Naive thymus-derived CD4-positive, alpha-beta T cell (primary cell): ENCODE measurements around the gene CNTF. TPM values are rescaled to one million over a fixed set of nuclear protein-coding genes. Genes with fewer than 3 reads are reported as not detected.

Experiments used
- ATAC-seq: fragments of 150-1000 bp; cut with Tn5 transposase; 2 replicates; pipeline ENCODE4 v1.10.0; 2021; ENCODE audit warnings: mild to moderate bottlenecking, moderate library complexity
- CTCF ChIA-PET: fragments of 350-600 bp; sonication (Branson Sonifier 250); formaldehyde crosslinking; loops from one replicate; lab custom pipeline; 2021; ENCODE audit warnings: antibody characterized with exemption; lab: Charles Lee
- POLR2A ChIA-PET: fragments of 350-600 bp; sonication (Branson Sonifier 250); formaldehyde crosslinking; loops from one replicate; lab custom pipeline; 2021; ENCODE audit warnings: antibody characterized with exemption, inconsistent platforms; lab: Charles Lee
- DNase-seq, 9 donors: peaks; one replicate each; pipeline versions ENCODE4 v3.0.0 to v3.0.0-alpha.2; 2020 to 2022; ENCODE audit warnings: mixed read lengths in 1 of 9
- H3K27ac ChIP-seq: one replicate; pipeline ENCODE4 v1.7.0; 2013; ENCODE audit warnings: mild to moderate bottlenecking, low read depth, low read length, moderate library complexity
- H3K27me3 ChIP-seq, 2 donors: one replicate each; pipeline ENCODE4 v1.7.0; 2013; ENCODE audit warnings: low read length in 2 of 2, mild to moderate bottlenecking in 2 of 2, moderate library complexity in 2 of 2; ENCODE audit not compliant: control insufficient read depth in 2 of 2, insufficient read depth in 2 of 2
- H3K36me3 ChIP-seq, 3 experiments: 1 replicate in 2 of 3; 2 replicates in 1 of 3; pipeline ENCODE4 v1.7.0; 2013; ENCODE audit warnings: low read length in 3 of 3, mild to moderate bottlenecking in 3 of 3, moderate library complexity in 1 of 3; ENCODE audit not compliant: insufficient read depth in 3 of 3, control insufficient read depth in 2 of 3
- H3K4me1 ChIP-seq, 2 donors: one replicate each; pipeline ENCODE4 v1.7.0; 2013; ENCODE audit warnings: low read length in 2 of 2, mild to moderate bottlenecking in 2 of 2, moderate library complexity in 1 of 2; ENCODE audit not compliant: control insufficient read depth in 2 of 2, insufficient read depth in 2 of 2
- H3K4me3 ChIP-seq: 2 replicates; pipeline ENCODE4 v1.7.0; 2013; ENCODE audit warnings: mild to moderate bottlenecking, low read length
- H3K9me3 ChIP-seq, 3 experiments: 1 replicate in 2 of 3; 2 replicates in 1 of 3; pipeline ENCODE4 v1.7.0; 2013; ENCODE audit warnings: low read length in 3 of 3; ENCODE audit not compliant: control insufficient read depth in 2 of 3
- H3K27ac Mint-ChIP-seq, 9 donors: one replicate each; pipeline ENCODE4 v1.8.0; 2020 to 2022; ENCODE audit warnings: mixed read lengths in 9 of 9, mild to moderate bottlenecking in 8 of 9, moderate library complexity in 5 of 9, inconsistent platforms in 2 of 9
- H3K27me3 Mint-ChIP-seq, 5 donors: one replicate each; pipeline ENCODE4 v1.8.0; 2021 to 2022; ENCODE audit warnings: mixed read lengths in 5 of 5, mild to moderate bottlenecking in 1 of 5
- H3K36me3 Mint-ChIP-seq, 5 donors: one replicate each; pipeline ENCODE4 v1.8.0; 2020 to 2022; ENCODE audit warnings: mixed read lengths in 5 of 5, mild to moderate bottlenecking in 3 of 5, inconsistent platforms in 1 of 5
- H3K4me1 Mint-ChIP-seq, 7 donors: one replicate each; pipeline ENCODE4 v1.8.0; 2020 to 2022; ENCODE audit warnings: mixed read lengths in 7 of 7, mild to moderate bottlenecking in 3 of 7, inconsistent platforms in 1 of 7
- H3K4me3 Mint-ChIP-seq, 10 donors: one replicate each; pipeline ENCODE4 v1.8.0; 2020 to 2022; ENCODE audit warnings: mild to moderate bottlenecking in 10 of 10, mixed read lengths in 10 of 10, moderate library complexity in 6 of 10, inconsistent platforms in 2 of 10
- H3K9me3 Mint-ChIP-seq, 11 donors: one replicate each; pipeline ENCODE4 v1.8.0; 2020 to 2022; ENCODE audit warnings: mixed read lengths in 11 of 11, mild to moderate bottlenecking in 4 of 11, inconsistent platforms in 1 of 11, moderate library complexity in 1 of 11
- intact Hi-C, 2 donors: fragments of 100-400 bp; cut with micrococcal nuclease; formaldehyde crosslinking; loops; one replicate each; pipeline ENCODE4 v1.15.1; 2023
- polyA plus RNA-seq, 2 donors: library from polyadenylated mRNA; unstranded; fragments of 300-500 nt; fragmentation: Illumina TruSeq; gene quantifications; one replicate each; pipeline ENCODE4 v1.2.3, GENCODE V29; 2021
- total RNA-seq, 6 experiments: library from RNA in 5 of 6; stranded (reverse) in 5 of 6; gene quantifications; 1 replicate in 5 of 6; 2 replicates in 1 of 6; pipeline ENCODE4 v1.2.3 and lab custom pipeline; 2021 to 2026

The CNTF gene
- total and polyA plus RNA-seq, 7 experiments from 2014 or later, result 0.10 to 4.9 (median 3.7) TPM; not detected in 1

DNA sequence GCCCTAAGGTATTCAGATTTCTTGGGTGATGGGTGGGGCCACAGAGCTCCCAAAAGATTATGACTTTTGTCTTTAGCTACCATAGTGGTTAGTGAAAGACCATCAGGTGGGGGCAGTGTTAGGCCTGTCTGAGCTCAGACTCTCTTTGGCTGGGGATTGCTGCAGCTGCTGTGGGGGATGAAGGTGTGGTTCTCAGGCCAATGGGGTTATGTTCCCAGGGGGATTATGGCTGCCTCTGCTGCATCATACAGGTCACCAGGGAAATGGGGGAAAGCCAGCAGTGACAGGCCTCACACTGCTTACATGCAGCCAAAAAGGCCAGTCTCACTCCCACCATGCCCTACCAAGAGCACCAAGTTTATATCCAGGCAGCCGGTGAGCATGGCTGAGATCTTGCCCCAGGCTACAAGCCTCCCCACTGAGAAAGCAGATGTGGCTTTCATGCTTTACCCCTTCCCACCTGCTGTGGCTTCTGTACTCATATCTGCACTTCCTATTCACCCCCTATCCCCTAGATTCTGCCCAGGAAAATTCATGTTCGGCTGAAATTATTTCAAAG, 24.8 kb downstream of the CNTF start:
- DNase-seq (no peak), ATAC-seq (no peak)
- Mint-ChIP-seq H3K4me1 (no peaks in the 10 kb centered on the region), H3K36me3 (peaks cover 0 to 11% (median 0%) of the 10 kb centered on the region in 5 donors), H3K4me3 (no peak overlapping the region), H3K9me3 (peaks cover 0 to 20% (median 8%) of the 10 kb centered on the region in 11 donors), H3K27me3 (peaks cover 0 to 10% (median 0%) of the 10 kb centered on the region in 5 donors), H3K27ac (no peak overlapping the region)
- H3K4me3 ChIP-seq, result no peak overlapping the region
- intact Hi-C loops, result no loop called here
- no peaks in the 10 kb centered on the region for H3K4me1 ChIP-seq
- peaks cover 0 to 12% (median 0%) of the 10 kb centered on the region in 3 experiments for H3K9me3 ChIP-seq
- H3K27me3 ChIP-seq, result no peaks in the 10 kb centered on the region
- POLR2A ChIA-PET, result interaction anchor here (0.6 to 0.7 kb wide), 4 partner anchors 11 to 1176 kb away, joined by 3 to 4 read pairs (median 4); no protein-coding TSS in a partner anchor
- CTCF ChIA-PET, result interaction anchor here (1.0 to 1.3 kb wide), 2 partner anchors 27 to 141 kb away, joined by 3 read pairs; no protein-coding TSS in a partner anchor
- H3K36me3 ChIP-seq, result no peaks in the 10 kb centered on the region
- no peak overlapping the region for H3K27ac ChIP-seq

DNA sequence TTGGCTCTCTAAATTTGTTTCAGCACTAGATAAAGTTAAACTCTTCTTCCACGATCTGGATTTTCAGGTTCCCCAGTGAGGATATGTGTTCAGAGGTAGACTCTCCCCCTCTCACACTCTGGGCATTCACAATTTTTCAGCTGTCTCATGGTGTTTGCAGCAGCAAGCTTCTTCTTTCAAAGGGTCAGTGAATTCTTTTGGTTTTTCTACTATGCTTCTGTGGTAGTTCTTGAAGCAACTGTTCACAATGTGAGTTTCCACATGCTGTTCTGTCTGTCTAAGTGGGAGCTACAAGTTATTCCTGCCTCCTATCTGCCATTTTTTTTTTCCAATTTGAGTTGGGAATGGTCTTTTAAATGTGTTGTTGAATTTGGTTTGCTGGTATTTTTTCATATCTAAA, 25.4 kb downstream of the CNTF start:
- Mint-ChIP-seq H3K36me3 (peaks cover 0 to 11% (median 0%) of the 10 kb centered on the region in 5 donors), H3K27ac (no peak overlapping the region), H3K4me3 (no peak overlapping the region), H3K4me1 (no peaks in the 10 kb centered on the region), H3K9me3 (peaks cover 0 to 20% (median 8%) of the 10 kb centered on the region in 11 donors), H3K27me3 (peaks cover 0 to 4% (median 0%) of the 10 kb centered on the region in 5 donors)
- ChIA-PET CTCF (interaction anchor here (1.0 kb wide), 1 partner anchor 27 kb away, joined by 3 read pairs; no protein-coding TSS in a partner anchor), POLR2A (interaction anchor here (0.6 to 0.7 kb wide), 3 partner anchors 10 to 1177 kb away, joined by 3 to 4 read pairs (median 3); no protein-coding TSS in a partner anchor)
- no peaks in the 10 kb centered on the region for H3K4me1 ChIP-seq
- H3K36me3 ChIP-seq, result no peaks in the 10 kb centered on the region
- ATAC-seq (no peak), DNase-seq (no peak)
- intact Hi-C loops, result no loop called here
- H3K27ac ChIP-seq, result no peak overlapping the region
- no peaks in the 10 kb centered on the region for H3K27me3 ChIP-seq
- no peak overlapping the region for H3K4me3 ChIP-seq
- H3K9me3 ChIP-seq, result peaks cover 0 to 12% (median 0%) of the 10 kb centered on the region in 3 experiments

DNA sequence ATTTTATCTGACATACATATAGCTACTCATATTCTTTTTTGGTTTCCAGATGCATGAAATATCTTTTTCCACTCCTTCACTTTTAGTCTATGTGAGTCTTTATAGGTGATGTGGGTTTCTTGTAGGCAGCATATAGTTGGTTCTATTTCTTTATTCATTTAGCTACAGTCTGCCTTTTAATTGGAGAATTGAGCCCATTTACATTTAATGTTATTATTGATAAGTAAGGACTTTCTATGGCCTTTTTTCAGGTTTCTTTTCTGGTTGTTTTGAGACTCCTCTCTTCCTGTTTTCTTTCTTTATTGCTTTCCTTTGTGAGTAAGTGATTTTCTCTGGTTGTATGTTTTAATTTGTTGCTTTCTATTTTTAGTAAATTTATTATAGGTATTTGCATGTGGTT, 27.2 kb downstream of the CNTF start:
- CTCF ChIA-PET, result interaction anchor here (7.6 kb wide), 1 partner anchor 138 kb away, joined by 104 read pairs; no protein-coding TSS in a partner anchor
- H3K9me3 Mint-ChIP-seq, result peaks cover 0 to 20% (median 6%) of the 10 kb centered on the region in 11 donors

DNA sequence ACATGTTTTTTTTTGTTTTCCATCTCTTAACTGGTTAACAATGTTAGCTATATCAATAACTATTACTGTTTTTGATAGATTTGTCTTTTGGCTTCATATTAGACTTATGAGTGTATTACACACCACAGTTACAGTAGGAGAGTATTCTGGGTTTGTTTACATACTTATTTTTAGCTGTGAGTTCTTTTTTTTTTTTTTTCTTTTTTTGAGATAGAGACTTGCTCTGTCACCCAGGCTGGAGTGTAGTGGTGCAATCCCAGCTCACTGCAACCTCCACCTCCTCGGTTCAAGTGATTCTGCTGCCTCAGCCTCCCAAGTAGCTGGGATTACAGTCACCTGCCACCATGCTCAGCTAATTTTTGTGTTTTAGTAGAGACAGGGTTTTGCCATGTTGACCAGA, 28.0 kb downstream of the CNTF start:
- Mint-ChIP-seq H3K9me3 (peaks cover 0 to 20% (median 6%) of the 10 kb centered on the region in 11 donors), H3K36me3 (peaks cover 0 to 11% (median 0%) of the 10 kb centered on the region in 5 donors), H3K4me1 (peaks cover 0 to 11% (median 5%) of the 10 kb centered on the region in 7 donors), H3K27ac (no peak overlapping the region), H3K27me3 (peaks cover 0 to 3% (median 0%) of the 10 kb centered on the region in 5 donors), H3K4me3 (no peak overlapping the region)
- intact Hi-C loops, result loop anchor here in 1 of 2 donors (5.0 to 10.0 kb wide), 2 partner anchors 252 to 404 kb away; no protein-coding TSS in a partner anchor
- Histone ChIP-seq H3K27me3 (no peaks in the 10 kb centered on the region), H3K4me1 (no peaks in the 10 kb centered on the region), H3K9me3 (peaks cover 0 to 10% (median 0%) of the 10 kb centered on the region in 3 experiments), H3K4me3 (no peak overlapping the region), H3K36me3 (no peaks in the 10 kb centered on the region), H3K27ac (no peak overlapping the region)
- ChIA-PET CTCF (interaction anchor here (0.6 to 7.6 kb wide), 4 partner anchors 21 to 137 kb away, joined by 3 to 104 read pairs (median 3); no protein-coding TSS in a partner anchor), POLR2A (interaction anchor here (0.7 kb wide), 1 partner anchor 65 kb away, joined by 3 read pairs; no protein-coding TSS in a partner anchor)
- no peak for ATAC-seq
- DNase-seq, result no peak

More for the DNA sequence above, 27.2 kb downstream of the CNTF start:
- no peaks in the 10 kb centered on the region for H3K27me3 ChIP-seq
- intact Hi-C loops, result loop anchor here in 1 of 2 donors (5.0 to 10.0 kb wide), 2 partner anchors 253 to 405 kb away; no protein-coding TSS in a partner anchor
- H3K27ac ChIP-seq, result no peak overlapping the region
- no peak overlapping the region for H3K4me3 Mint-ChIP-seq
- peaks cover 0 to 11% (median 5%) of the 10 kb centered on the region in 7 donors for H3K4me1 Mint-ChIP-seq
- H3K27ac Mint-ChIP-seq, result no peak overlapping the region
- no peak for DNase-seq
- H3K4me3 ChIP-seq, result no peak overlapping the region
- ATAC-seq, result no peak
- H3K36me3 Mint-ChIP-seq, result peaks cover 0 to 11% (median 0%) of the 10 kb centered on the region in 5 donors
- no peaks in the 10 kb centered on the region for H3K4me1 ChIP-seq
- H3K27me3 Mint-ChIP-seq, result peaks cover 0 to 3% (median 0%) of the 10 kb centered on the region in 5 donors
- POLR2A ChIA-PET, result no interaction called here
- H3K36me3 ChIP-seq, result no peaks in the 10 kb centered on the region
- peaks cover 0 to 12% (median 0%) of the 10 kb centered on the region in 3 experiments for H3K9me3 ChIP-seq

DNA sequence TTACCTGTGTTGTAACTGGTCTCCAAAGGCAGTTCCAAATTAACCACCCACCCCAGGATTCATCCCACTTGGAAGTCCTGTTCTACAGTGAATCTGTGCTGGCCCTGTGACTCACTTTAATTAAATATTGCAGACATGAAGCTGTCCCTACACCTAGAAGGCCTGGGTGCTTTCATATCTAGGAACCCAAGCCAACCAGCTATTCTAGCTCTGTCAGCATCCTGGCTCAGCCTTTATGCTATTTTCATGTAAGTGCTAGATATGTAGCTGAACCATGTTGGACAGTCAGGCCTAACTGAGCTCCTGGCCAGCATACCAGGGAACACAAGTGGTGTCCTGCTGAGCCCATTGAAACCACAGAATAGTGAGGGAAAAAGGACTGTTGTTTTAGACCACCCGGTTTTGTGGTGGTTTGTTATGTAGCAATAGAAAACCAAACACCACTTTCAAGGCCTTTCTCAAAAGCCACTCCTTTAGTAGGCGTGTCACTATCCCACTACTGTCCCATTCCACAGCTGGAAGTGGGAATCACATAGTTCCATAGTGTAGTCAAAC, 30.3 kb downstream of the CNTF start:
- Histone ChIP-seq H3K27me3 (no peaks in the 10 kb centered on the region), H3K4me1 (no peaks in the 10 kb centered on the region), H3K36me3 (no peaks in the 10 kb centered on the region), H3K27ac (no peak overlapping the region), H3K4me3 (no peak overlapping the region), H3K9me3 (no peaks in the 10 kb centered on the region)
- CTCF ChIA-PET, result interaction anchor here (0.7 to 7.6 kb wide), 11 partner anchors 8 to 505 kb away, joined by 3 to 104 read pairs (median 5); no protein-coding TSS in a partner anchor
- no peak for ATAC-seq
- Mint-ChIP-seq H3K27ac (no peak overlapping the region), H3K4me3 (no peak overlapping the region), H3K4me1 (peaks cover 0 to 11% (median 5%) of the 10 kb centered on the region in 7 donors), H3K9me3 (peaks cover 0 to 7% (median 0%) of the 10 kb centered on the region in 11 donors), H3K27me3 (peaks cover 0 to 3% (median 0%) of the 10 kb centered on the region in 5 donors), H3K36me3 (peaks cover 0 to 2% (median 0%) of the 10 kb centered on the region in 5 donors)
- POLR2A ChIA-PET, result no interaction called here
- intact Hi-C loops, result loop anchor here in 1 of 2 donors (5.0 to 10.0 kb wide), 2 partner anchors 249 to 402 kb away; no protein-coding TSS in a partner anchor
- DNase-seq, result no peak
